Brain pericyte (primary cell): Measurements from ENCODE around the gene CCDC50.

ENCODE experiments used
- DNase-seq: peaks from one replicate; pipeline ENCODE4 v3.0.0-alpha.2; 2012; ENCODE audit warnings: low read depth, low spot score

CCDC50 gene

GRCh38 chr3:191345334-191345733 is 16.1 kb downstream of the CCDC50 start:
- DNase-seq, result no peak

- no peak for DNase-seq
These were observed 18.0 kb downstream of the CCDC50 start for GRCh38 chr3:191347228-191347627.

GRCh38 chr3:191348098-191348497 is 18.9 kb downstream of the CCDC50 start:
- DNase-seq, result no peak

DNA sequence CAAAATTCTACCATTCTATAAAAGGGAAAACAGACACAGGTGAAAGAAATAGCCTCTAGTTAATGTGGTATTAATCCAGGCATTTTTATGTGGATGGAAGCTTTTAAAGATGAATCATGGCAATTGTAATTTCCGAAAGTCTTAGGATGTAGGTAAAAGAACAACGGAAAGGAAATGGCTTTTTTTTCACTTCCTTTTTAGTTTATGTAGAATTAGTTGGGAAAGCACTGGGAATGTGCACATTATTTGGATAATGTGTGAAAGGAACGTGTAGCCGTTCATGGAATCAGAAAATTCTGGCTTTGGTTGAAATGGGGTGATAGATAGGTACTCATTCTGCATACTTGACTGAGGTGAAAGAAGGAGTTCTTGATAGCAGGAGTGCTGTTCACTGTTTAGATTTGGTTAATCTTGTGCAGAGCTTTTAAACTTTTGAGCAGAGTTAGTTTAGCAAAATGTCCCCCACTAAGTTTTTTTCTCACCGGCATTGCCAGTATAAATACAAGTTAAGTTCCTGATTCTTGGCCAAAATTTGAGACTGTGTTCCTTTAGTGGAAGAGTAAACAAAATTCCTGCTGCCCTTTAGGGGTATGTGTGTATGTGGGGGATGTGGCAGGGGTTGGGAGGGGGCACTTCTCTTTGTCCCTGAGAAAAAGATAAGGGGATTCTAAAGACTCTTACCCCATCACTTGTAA is 21.3 kb downstream of the CCDC50 start:
- no peak for DNase-seq

GRCh38 chr3:191352014-191352413 is 22.8 kb downstream of the CCDC50 start:
- DNase-seq, result no peak

- DNase-seq, result no peak
These were observed 24.0 kb downstream of the CCDC50 start for GRCh38 chr3:191353022-191353777.

DNA sequence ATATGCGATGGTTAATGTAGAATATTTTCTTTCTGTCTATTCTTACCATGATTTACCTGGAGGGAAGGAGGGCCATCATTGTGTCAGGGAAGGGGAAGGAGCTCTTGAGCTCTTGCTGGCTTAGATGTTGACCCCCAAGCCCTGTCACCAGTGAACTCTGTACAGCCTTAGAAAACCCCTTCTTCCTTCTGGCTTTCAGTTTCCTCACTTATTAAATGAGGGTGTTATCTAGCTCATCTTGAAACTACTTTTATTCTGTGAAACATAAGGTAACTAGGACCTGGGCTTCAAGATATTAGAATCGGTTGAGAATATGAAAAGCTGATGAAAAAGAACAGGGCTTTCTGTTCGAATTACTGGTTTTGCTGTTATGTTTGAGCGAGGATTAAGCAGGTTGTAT is 26.2 kb downstream of the CCDC50 start:
- DNase-seq, result no peak

DNA sequence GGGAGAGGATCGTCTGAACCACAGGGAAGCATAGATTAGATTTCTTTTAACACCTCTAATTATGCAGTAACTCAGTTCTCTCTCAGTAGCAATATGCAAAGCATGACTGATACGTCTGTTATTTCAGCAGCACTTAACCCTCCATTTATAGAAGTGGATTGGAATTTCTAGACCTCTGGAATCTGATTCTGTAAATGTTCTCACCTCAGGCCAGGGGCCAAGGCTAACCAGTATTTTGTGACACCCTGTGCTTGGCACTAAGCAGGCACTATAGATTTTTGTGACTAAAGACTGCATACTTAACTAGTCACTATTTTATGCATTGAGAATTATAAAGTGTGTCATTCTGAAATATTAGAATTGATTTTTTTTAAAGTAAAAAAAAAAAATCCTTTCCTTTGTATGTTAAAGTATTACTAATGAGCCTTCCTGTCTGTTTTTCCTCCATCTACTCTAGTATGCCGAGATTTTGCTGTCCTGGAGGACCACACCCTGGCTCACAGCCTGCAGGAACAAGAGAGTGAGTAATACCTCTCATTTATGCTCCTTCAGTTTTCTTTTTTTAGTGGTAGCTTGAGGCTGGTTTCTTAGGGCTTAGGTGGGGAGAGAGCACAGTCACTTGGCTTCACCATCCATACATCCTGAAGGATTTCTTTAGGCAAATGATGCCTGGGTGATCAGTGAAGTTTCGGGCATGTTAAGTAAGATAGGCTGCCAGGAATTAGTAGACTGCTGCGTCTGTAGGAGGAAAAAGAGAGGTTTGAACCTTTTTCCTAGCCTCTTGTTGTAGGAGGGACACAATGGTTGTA is 27.6 kb downstream of the CCDC50 start:
- DNase-seq, result no peak

- no peak for DNase-seq
These were observed 28.7 kb downstream of the CCDC50 start for GRCh38 chr3:191357909-191358308.

DNA sequence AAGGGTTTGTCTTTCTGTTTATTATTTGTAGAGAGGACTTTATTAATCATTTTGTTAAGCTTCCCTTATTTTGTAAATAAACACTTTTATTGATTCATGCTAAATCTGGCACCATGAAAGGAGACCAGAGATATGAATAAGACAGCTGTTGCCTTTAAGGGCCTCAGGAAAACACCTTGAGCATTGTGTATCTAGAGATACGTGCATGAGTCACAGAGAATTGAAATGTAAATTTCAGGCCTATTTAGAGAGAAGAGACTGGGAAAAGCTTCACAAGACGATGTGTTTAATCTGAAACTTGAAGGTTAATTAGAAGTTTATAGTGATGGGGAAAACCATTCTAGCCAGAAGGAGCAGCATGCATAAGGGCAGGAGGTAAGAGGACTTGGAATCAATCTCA is 29.7 kb downstream of the CCDC50 start:
- DNase-seq, result no peak

GRCh38 chr3:191360620-191361019 is 31.4 kb downstream of the CCDC50 start:
- DNase-seq, result no peak

DNA sequence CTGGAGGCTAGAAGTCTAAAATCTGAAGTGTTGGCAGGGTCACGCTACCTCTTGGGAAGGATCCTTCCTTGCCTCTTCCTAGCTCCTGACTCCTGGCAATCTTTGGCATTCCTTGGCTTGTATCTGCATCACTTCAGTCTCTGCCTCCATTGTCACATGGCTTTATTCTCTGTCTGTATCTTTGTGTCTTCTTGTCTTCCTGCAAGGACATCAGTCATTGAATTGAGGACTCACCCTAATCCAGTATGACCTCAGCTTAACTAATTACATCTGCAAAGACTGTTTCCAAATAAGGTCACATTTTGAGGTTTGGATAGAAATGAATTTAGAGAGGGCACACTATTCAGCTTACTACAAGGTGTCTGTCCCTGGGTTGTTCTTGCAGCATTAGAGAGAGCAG is 32.3 kb downstream of the CCDC50 start:
- DNase-seq, result no peak

DNA sequence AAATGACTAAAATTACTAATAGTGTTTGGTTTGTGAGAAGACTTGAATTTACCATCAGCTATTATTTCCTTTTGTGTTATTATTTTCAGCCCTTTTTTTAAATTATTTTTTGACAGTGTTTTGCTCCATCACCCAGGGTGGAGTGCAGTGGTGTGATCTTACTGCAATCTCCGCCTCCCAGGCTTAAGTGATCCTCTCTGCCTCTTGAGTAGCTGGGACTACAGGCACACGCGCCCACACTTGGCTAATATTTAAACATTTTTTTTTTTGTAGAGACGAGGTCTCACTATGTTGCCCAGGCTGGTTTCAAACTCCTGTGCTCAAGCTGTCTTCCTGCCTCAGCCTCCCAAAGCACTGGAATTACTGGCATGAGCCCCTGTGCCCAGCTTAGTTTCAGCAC is 32.8 kb downstream of the CCDC50 start:
- no peak for DNase-seq

- DNase-seq, result no peak
These were observed 33.4 kb downstream of the CCDC50 start for GRCh38 chr3:191362524-191363090.

GRCh38 chr3:191363221-191363620 is 34.0 kb downstream of the CCDC50 start:
- DNase-seq, result no peak

DNA sequence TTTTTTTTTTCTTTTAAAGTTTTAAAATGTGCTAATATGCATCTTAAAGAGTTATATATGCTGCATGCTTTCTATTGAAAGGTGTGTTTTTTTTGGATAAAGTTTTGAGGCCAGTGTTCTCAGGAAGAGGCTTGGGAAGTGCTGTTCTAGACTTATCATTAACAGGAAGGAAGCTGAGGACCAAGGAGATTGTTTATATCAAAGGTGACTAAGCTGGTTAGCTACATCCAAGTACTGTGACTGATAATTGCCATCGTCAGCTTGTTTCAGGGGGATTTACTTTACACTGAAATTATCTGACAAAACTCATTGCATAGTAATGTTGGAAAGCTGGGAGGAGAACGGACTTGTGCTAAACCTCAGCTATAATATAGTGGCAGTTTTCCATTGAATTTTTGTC is 37.5 kb downstream of the CCDC50 start:
- no peak for DNase-seq

DNA sequence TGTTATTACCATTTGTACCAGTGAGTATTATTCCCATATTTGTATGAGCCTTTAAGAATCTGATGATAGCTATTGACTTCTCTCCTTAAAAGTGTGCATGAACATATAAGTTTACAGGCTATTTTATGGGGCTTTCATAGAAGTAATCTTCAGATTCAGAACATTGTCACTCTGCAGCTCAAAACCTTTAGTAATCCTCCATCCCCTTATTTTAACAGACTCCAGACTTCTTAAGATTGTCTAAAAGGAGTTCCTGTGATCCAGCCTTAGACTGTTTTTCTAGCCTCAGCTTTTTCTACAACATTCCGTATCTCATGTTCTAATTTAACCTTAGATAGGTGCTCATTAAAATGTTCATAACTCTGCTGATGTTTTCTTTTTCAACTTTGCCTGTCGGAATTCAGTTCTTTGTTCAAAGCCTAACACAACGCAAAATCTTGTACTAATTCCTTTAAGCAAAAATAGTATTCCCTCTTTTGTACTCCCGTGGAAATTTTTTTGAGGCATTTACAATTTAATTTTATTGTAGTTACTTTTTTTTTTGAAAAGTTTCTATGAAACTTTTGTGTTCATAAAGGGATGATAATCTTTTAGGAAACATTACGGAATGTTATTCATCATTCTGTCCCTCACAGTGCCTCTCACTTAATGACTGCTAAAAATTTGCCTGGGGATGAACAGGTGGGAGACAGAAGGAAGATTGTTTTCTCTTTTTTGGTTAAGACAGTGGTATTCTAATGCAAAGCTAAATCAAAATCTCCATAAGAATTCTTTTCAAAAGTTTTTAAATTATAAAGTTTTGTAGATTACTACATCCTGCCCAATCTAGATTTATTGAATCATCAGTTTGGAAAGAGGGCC is 39.8 kb downstream of the CCDC50 start:
- DNase-seq, result no peak

DNA sequence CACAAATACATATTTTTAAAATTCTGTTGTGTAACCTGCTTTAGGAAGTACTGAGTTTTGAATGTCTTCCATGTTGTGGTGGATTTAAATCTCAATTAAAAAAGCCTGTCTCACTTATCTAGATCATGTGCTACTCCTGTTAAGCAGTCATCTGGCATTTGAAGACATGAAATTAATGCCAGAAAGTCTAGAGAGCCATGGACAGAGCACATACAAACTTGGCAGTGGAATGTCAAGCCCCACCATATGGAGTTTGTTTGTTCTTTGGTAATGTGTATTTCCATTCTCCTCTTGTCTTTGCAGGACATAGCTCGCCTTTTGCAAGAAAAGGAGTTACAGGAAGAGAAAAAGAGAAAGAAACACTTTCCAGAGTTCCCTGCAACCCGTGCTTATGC is 40.4 kb downstream of the CCDC50 start:
- no peak for DNase-seq

GRCh38 chr3:191372122-191372521 is 42.9 kb downstream of the CCDC50 start:
- DNase-seq, result no peak

DNA sequence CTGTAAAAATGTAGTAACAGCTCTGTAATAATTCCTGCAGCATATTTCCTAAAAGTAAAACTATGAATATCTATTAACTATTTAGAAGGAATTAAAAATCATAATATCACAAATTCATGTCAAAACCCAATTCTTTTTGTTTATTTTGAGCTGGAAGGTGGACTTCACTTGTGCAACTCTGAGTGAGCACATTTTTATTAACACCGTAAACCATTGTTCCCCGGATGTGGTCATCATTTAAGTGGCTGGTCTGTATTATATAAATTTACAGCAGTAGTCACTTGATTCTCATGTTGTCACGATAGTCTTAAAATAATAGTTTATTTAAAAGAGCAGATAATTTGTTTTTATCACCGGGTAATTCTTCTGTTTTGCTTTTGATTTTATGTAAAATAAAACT is 44.1 kb downstream of the CCDC50 start:
- DNase-seq, result no peak

- DNase-seq, result peak; percentile 57
These were observed 47.4 kb downstream of the CCDC50 start for GRCh38 chr3:191376516-191377141.
